HL-60/S4 treated with retinoic acid at 250 ng/mL for 4 days and 3 days (cell line): ENCODE measurements around the gene THOC6.

Experiments
- in situ Hi-C: fragments of 300-500 bp; cut with MboI; formaldehyde crosslinking; loops from 2 replicates; pipeline ENCODE4 v1.7.0; 2022; ENCODE audit warnings: low sequenced_read_pairs

Gene THOC6

DNA sequence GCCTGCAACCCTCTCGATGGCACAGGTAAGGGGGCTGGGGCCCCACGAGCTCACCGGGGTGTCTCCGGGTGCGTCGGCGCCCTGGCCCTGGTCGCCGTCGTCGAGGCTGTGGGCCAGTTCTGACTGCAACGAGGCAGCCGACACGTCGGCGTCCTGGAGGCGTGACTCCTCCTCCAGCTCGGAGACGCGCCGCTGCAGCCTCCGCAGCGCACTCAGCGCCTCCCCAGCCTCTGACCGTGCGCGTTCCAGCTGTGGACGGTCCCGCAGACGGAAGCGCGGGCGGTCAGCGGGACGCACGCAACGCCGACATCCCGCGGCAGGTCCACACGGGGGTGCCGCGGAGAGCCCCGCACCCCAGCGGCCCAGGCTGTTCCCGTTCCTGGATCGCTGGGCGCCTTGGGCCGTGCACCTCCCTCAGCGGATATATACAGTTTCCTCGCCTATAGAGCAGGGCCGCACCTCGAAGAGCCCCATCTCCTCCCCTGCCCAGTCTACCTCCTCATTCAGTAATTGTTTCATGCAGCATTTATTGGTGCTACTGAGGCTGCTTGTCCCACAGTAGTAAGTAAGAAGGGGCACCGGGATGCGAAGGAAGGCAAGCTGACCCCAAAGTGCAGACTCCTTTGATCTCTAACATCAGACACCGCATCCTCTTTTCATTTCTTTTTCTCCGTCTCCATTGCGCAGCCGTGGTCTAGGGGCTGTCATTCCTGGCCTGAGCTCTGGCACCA lies 5.8 kb downstream of the THOC6 start:
- in situ Hi-C loops, result no loop called here

DNA sequence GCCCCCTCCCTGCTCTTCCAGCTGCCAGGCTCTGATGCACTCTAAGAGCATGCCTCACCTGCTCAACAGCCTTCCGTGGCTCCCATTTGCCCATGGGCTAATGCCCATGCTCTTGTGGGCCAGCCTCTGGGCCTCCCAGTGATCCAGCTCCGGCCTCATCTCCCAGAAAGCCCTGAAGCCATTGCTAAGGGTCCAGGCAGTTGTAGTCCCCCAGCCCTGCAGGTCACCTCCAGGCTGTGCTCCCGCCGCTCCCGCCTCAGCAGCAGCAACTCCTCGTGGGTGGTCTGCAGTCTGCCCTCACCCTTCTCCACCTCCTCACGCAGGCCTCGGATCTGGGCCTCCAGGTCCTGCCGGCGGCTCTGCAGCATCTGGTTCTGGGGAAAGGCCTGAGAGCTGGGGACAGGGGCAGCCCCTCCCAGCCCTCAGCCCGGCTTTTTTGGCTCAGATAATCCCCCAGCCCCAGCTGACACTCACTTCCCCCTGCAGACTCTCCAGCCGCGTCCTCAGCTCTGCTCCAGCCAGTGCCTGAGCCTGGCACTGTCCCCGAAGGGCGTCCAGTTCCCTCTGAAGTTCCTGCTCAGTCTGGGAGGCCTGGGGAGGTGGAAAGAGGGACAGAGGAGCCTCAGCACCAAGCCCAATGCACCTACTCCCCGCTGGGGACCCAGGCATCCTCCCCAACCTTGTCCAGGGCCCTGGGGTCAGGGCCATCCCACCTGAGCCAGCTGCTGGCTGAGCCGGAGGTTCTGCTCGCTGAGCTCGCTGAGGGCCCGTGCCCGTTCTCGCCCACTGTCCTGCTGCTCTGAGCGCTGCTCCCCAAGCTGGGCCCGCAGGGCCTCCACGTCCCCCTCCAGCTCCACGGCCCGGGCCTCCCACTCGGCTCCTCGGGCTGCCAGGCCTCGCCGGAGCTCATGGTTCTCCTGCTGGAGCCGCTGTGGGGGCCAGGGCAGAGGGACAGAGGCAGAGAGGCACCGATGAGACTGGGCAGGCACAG lies 6.7 kb downstream of the THOC6 start:
- in situ Hi-C loops, result no loop called here

DNA sequence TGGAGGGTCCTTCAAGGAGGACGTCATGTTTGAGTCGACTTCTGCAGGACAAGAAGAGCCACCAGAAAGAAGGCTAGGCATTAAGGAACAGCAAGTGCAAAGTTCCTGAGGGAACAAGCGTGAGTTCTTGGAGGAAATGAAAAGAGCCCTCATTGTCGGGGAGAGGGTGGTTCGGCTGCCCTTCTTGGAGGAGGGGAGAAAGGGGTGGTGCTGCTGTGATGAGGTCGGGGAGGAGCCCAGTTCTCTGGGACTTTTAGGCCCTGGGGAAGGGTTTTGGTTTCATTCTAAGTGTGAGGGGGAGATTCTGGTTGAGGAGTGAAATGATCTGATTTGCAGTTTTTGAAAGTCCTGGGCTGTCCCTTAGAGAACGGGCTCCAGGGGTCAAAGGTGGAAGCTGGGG lies 8.8 kb downstream of the THOC6 start:
- in situ Hi-C loops, result no loop called here

DNA sequence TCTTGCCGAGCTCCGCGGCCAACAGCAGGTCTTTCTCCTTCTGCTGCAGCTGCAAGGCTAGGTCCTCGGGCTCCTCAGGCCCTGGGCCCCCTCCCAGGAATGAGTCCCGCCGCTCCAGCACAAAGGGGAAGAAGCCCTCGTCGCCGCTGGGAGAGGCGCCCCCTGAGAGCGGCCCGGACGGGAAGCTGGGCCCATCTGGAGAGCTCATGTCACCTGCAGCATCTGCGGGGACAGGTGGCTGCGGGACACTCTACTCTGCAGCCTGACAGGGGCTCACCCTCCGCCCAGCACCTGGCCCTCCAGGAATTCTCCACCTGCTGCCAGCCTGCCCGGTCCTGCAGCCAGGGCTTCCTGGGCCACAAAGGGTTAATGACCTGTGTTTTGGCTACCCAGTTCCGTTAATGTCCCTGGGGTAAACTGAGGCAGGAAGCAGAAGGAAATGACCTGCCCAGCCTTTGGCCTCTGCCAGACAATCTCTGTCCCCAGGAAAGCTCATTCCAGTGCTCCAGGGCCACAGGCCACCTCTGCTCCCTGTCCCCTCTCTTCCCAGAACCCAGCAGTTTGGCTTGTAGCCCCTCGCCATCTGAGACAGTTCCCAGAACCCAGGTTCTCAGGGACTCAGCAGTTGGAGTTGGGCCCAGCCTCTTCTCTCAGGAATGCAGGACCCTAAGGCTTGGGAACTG lies 11.6 kb downstream of the THOC6 start:
- in situ Hi-C loops, result no loop called here

DNA sequence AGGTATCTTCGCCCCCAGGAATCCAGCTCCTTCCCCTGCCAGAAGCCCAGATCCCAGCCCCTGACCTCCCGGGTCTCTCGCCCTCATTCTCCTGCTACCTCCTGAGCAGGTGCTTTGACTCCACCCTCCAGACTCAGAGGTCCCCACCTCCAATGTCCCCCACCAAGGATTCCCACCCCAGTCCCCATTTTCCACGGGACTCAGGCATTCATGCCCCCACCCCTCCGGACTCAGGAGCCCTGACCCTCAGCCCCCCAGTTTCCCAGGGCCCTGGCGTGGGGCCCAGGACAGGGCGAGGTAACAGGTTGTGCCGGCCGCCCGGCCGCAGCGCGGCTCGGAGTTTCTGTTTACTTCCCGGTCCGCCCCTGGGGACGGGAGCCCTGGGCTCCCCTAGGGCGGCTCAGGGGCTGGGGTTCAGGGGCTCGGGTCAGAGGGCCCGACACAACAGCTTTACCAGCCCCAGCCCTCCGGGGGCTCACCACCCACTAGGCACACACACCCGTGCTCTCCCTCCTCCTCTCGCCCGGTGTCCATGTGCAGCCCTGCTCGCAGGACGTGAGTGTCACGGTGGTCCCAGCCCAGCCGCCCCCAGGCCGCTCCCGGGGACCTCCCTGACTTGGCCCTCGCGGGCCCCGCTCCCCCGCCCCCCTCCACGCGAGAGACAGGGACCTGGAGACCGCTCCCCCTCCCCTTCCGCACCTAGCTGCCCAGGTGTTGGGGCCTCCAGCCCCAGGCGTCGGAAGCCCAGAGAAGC lies 12.3 kb downstream of the THOC6 start:
- in situ Hi-C loops, result no loop called here

DNA sequence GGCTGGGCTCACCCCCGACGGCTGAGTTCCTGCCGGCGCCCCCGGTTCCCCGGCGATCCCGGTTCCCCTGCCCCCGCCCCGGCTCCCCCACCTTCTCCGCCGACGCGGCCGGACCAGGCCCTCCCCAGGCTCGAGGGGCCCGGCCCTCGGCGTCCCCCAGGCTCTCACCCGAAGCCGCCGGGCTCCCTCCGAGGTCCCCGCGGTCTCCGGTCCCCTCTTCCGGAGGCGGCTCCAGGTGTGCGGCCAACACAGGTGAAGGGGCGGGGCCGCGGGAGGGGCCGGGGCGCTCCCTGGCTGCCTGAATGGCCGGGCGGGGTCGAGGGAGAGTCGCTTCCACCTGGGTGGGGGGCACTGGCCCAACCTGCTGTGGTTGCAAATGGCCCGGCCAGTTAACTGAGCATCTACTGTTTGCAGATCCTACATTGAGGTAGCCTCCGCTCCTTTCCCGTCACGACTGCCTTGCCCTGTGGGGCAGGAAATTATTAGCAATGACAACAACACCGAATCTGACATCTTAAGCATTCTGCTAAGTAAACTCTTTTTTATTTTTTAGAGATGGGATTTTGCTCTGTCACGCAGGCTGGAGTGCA lies 13.0 kb downstream of the THOC6 start, which contains the start of gene BICDL2:
Gene BICDL2 (minus strand): TSS at position 219 of the 590 bp plus-strand sequence. CDS start 1,448 bp downstream, outside the sequence.
- in situ Hi-C loops, result no loop called here

DNA sequence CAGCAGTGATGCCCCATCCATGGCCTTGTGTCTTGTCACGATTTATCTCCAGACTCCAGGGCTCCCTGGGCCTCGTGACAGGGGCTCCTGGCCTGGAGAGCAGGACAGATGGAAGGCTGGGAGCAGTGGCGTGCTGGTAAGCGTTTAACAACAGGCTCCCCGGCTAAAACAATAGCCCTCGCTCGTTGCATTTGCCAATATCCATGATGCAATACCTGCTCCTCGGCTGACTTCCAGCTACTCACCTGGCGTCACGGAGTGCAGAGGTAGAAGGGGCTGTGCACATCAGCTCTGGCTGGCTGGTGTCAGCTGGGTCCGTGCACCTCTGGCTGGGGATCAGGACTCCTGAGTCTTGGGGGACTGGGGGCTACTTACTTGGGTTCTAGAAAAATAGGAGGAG lies 14.4 kb downstream of the THOC6 start:
- in situ Hi-C loops, result no loop called here

DNA sequence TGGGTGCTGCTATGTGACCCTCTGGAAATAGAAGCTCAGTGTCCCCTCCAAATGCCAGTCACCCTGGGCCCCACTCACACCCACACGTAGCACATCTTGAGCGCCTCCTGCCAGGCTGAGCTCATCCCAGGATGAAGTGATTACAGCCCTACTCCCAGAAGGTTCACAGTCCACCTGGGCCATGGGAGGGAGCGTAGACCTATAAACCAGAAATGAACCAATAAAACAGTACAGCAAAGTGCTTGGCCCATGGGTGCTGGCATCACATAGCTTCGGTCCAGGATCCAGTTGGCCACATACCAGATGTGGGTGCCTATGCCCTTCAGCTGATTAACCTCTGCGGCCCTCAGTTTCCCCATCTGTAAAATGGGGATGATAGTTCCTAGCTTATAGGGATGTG lies 15.1 kb downstream of the THOC6 start:
- in situ Hi-C loops, result no loop called here

DNA sequence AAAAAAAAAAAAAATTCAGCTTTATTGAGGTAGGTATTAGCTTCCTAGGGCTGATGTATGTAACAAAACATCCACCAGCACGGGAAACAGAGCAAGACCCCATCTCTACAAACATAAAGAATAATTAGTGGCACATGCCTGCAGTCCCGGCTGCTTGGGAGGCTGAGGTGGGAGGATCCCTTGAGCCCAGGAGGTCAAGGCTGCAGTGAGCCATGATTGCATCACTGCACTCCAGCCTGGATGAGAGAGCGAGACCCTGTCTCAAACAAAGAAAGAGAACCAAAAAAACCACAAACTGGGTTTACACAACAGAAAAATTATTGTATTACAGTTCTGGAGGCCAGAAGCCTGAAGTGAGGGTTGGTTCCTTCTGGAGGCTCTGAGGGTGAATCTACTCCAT lies 18.5 kb downstream of the THOC6 start:
- in situ Hi-C loops, result no loop called here

DNA sequence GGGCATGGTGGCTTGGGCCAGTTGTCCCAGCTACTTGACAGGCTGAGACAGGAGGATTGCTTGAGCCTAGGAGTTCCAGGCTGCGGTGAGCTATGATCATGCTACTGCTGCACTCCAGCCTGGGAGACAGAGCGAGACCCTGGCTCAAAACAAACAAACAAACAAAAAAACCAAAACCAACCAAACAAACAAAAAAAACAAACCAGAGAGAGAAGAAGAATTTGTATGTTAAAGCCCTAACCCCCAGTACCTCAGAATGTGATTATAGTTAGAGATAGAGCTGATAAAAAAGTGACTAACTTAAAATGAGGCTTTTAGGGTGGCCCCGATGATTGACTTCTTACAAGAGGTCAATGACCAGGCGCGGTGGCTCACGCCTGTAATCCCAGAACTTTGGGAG lies 20.9 kb downstream of the THOC6 start:
- in situ Hi-C loops, result no loop called here

DNA sequence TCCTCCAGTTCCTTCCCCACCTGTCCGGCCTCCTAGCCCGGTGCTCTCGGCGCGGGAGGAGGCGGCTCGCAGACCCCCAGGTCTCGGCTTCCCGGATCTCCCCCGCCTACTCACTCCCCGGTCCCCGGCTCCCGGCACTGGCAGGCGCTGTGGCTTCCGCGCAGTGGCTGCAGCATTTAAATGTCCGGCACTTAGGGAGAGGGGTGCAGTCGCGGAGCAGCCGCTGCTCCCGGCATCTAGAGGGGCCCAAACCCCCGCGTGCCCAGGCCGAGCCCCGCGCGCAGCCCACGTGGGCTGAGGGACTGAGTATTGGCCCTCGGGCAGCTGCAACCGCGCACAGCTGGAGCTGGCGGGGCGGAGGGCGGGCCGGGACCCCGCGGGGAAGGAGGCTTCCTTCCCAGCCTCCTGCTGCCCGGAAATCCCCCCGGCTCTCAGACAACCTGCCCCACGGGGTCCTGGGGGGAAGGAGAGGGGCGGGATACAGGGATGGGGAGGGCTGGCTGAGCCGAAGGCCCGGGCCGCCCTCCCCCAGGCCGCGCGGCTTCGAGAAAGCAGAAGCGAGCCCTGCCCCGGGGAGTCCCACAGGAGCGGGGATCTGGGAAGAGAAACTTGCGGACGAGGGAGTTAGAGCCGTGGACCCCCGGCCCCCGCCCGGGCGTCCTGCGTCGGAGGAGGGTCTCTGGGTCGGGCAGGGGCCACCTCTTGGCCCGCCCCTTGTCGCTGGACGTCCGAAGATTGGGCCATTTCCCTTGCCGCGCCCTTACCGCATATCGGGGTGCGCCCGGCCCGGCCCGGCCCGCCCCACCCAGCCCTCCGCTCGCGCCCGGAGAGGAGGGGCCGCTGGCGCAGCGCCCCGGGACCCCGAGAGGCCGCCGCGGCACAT lies 22.2 kb downstream of the THOC6 start, which contains the start of gene MMP25:
Gene MMP25 (plus strand): TSS at position 804 of the 883 bp plus-strand sequence. CDS start 357 bp downstream, outside the sequence.
- in situ Hi-C loops, result no loop called here

DNA sequence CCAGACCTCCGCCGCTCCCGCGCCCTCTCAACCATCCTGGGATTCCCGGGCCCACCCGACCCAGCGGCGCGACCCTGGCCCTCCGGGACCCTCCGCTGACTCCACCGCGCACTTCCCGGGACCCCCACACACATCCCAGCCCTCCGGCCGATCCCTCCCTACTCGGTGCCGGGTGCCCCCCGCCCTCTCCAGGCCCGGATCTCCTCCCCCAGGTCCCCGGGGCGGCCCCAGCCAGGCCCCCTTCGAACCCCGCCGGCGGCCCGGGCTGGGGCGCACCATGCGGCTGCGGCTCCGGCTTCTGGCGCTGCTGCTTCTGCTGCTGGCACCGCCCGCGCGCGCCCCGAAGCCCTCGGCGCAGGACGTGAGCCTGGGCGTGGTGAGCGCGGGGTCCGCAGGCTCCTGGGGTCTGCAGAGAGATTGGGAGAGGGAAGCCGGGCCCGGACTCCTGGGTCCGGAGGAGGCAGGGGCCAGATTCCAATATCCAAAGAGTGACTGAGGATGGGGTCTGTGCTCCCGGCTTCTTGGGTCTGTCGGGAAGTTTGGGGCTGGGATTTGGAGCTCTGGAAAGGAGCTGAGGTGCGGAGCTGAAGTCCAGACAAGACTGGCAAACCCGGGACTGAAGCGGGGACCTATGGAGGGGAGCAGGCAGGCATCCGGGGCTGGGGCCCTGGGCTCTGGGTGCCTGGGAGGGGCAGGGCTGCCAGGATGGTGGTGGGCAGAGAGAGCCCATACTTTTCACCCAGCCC lies 23.0 kb downstream of the THOC6 start:
- in situ Hi-C loops, result no loop called here

DNA sequence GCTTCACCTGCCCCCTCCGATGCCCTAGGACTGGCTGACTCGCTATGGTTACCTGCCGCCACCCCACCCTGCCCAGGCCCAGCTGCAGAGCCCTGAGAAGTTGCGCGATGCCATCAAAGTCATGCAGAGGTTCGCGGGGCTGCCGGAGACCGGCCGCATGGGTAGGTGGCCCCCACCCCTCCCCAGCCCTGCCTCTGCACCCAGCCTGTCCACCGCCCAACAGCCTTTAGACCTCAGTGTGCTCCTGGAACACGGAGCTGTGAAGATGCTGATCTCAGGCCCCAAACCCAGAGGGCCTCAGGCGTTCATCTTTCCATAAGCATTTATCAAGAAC lies 23.5 kb downstream of the THOC6 start:
- in situ Hi-C loops, result no loop called here

DNA sequence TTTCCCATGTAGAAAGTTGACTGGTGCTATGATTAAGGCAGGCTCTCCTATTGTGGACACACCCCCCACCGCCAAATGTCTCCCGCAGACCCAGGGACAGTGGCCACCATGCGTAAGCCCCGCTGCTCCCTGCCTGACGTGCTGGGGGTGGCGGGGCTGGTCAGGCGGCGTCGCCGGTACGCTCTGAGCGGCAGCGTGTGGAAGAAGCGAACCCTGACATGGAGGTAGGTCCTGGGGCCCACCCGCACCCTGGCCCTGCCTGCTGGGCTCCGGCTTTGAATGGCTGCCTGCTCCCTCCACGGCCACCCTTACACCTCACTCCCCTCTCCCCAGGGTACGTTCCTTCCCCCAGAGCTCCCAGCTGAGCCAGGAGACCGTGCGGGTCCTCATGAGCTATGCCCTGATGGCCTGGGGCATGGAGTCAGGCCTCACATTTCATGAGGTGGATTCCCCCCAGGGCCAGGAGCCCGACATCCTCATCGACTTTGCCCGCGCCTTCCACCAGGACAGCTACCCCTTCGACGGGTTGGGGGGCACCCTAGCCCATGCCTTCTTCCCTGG lies 26.2 kb downstream of the THOC6 start:
- in situ Hi-C loops, result no loop called here

DNA sequence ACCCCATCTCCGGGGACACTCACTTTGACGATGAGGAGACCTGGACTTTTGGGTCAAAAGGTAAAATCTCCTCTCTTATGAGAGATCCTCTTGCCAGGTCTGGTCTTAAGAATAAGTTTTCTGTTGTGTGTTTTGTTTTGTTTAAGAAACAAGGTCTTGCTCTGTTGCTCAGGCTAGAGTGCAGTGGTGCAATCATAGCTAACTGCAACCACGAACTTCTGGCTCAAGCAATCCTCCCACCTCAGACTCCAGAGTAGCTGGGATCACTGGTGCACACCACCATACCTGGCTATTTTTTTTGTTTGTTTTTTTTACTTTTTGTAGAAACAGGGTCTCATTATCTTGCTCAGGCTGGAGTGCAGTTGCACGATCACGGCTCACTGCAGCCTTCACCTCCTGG lies 26.7 kb downstream of the THOC6 start:
- in situ Hi-C loops, result no loop called here

DNA sequence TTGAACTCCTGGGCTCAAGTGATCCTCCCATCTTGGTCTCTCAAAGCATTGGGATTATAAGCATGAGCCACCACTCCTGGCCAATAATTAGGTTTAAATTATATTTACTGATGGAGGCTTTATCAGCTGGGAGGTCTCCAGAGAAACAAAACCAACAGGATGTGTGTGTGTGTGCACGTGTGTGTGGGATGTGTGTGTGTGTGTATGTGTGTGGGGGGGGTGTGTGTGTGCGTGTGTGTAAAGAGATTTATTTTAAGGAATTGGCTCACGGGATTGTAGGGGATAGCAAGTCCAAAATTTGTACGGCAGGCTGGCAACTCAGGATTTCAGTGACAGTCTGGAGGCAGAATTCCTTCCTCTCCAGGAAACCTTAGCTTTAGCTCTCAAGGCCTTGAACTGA lies 27.2 kb downstream of the THOC6 start:
- in situ Hi-C loops, result no loop called here

DNA sequence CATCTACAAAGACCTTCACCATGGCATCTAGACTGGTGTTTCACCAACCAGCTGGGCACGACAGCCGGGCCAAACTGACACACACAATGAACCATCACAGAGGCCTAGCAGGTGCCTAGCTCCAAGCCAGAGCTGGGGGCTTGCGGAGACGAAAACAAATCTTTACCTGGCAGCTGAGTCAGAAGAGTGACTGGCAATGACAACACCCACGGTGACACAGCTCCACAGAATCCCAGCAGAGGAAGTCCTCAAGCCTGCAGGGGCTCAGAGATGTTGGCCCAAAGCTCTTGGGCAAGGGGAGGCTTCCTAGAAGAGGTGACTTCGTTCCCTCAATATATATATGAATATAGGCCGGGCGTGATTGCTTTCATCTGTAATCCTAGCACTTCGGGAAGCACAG lies 27.7 kb downstream of the THOC6 start:
- in situ Hi-C loops, result no loop called here
